HepG2 (cell line): Measurements from ENCODE around the gene RBM19. TPM values are rescaled to one million over a fixed set of nuclear protein-coding genes. Genes with fewer than 3 reads are reported as not detected.

Source experiments
- ATAC-seq: fragments of 200-7000 bp; cut with Tn5 transposase; 3 replicates; pipeline ENCODE4 v1.9.1; 2020; ENCODE audit warnings: mild to moderate bottlenecking, moderate library complexity
- BruUV-seq: library from RNA; stranded (reverse); fragments of 400-500 nt; replicated peaks from 2 replicates; lab custom pipeline; 2021; lab: Mats Ljungman, UMichigan
- CTCF ChIA-PET: fragments of 300-600 bp; formaldehyde crosslinking; extraction: SDS; loops from one replicate; lab custom pipeline; 2021; ENCODE audit warnings: low total read pairs, inconsistent platforms, low intra/inter-chr PET ratio; lab: Yijun Ruan, JAX
- POLR2A ChIA-PET: fragments of 350-600 bp; sonication (Branson Sonifier 250); formaldehyde crosslinking; loops from one replicate; lab custom pipeline; 2020; ENCODE audit warnings: antibody characterized with exemption, inconsistent platforms; lab: Yijun Ruan, JAX
- DNase-seq: peaks from one replicate; pipeline ENCODE4 v3.0.0-alpha.2; 2015; ENCODE audit warnings: low spot score
- FAIRE-seq: peaks from 3 replicates; lab custom pipeline; 2011; peaks lifted over from hg19 to GRCh38; lab: Jason Lieb, UNC
- H2AFZ ChIP-seq: one replicate; pipeline ENCODE4 v1.6.1; 2011; ENCODE audit warnings: low read length, inconsistent platforms
- H3K27ac ChIP-seq: fragments of 300-600 bp; 3 replicates; pipeline ENCODE4 v1.8.0; 2011; ENCODE audit warnings: mixed run types, mild to moderate bottlenecking, mixed read lengths, low read length, inconsistent platforms; ENCODE audit not compliant: insufficient read depth; ENCODE audit errors: extremely low read length
- H3K27me3 ChIP-seq, 2 experiments: fragments of 200-600 bp in 1 of 2; 2 replicates in 1 of 2; 3 replicates in 1 of 2; pipeline versions ENCODE4 v1.6.0 to v1.8.0; 2011; ENCODE audit warnings: low read length in 2 of 2, mild to moderate bottlenecking in 2 of 2, moderate library complexity in 2 of 2, inconsistent platforms in 1 of 2; ENCODE audit not compliant: insufficient read depth in 2 of 2, control insufficient read depth in 1 of 2
- H3K36me3 ChIP-seq, 2 experiments: fragments of 200-600 bp in 1 of 2; replicated peaks in 1 of 2; 2 replicates in 1 of 2; 3 replicates in 1 of 2; pipeline versions ENCODE4 v1.5.1 to v1.8.0; 2011; ENCODE audit warnings: low read length in 2 of 2, inconsistent platforms in 1 of 2; ENCODE audit not compliant: insufficient read depth in 2 of 2, control insufficient read depth in 1 of 2
- H3K4me1 ChIP-seq: 2 replicates; pipeline ENCODE4 v1.5.1; 2012; ENCODE audit warnings: low read length, inconsistent platforms; ENCODE audit not compliant: insufficient read depth
- H3K4me2 ChIP-seq: 2 replicates; pipeline ENCODE4 v1.6.0; 2011; ENCODE audit warnings: low read depth, low read length, inconsistent platforms
- H3K4me3 ChIP-seq, 3 experiments: fragments of 200-600 bp in 1 of 3; sonication (generic), shearing (Covaris generic) in 1 of 3; replicated peaks in 1 of 3; 2 replicates each; pipeline ENCODE4 v1.5.1; 2011 to 2016; ENCODE audit warnings: low read length in 3 of 3, inconsistent platforms in 2 of 3, low read depth in 2 of 3, mild to moderate bottlenecking in 2 of 3, control low read depth in 1 of 3, mixed read lengths in 1 of 3; ENCODE audit not compliant: insufficient read depth in 1 of 3
- H3K79me2 ChIP-seq: one replicate; pipeline ENCODE4 v1.6.1; 2011; ENCODE audit warnings: low read length, inconsistent platforms; ENCODE audit not compliant: insufficient read depth
- H3K9ac ChIP-seq: 2 replicates; pipeline ENCODE4 v1.6.0; 2011; ENCODE audit warnings: mild to moderate bottlenecking, low read depth, low read length, inconsistent platforms; ENCODE audit not compliant: insufficient read depth
- H3K9me3 ChIP-seq: 2 replicates; pipeline ENCODE4 v1.5.1; 2012; ENCODE audit warnings: mild to moderate bottlenecking, low read length
- H4K20me1 ChIP-seq: 2 replicates; pipeline ENCODE4 v1.6.0; 2011; ENCODE audit warnings: inconsistent platforms, mild to moderate bottlenecking, low read length, moderate library complexity; ENCODE audit not compliant: insufficient read depth
- ARHGAP35 ChIP-seq: sonication (generic); formaldehyde crosslinking; IDR thresholded peaks from 2 replicates; pipeline ENCODE4 v1.9.0; 2022; ENCODE audit warnings: mild to moderate bottlenecking, inconsistent platforms, moderate library complexity, missing genetic modification reagents, borderline replicate concordance
- GFI1 ChIP-seq: sonication (generic); formaldehyde crosslinking; IDR thresholded peaks from 2 replicates; pipeline ENCODE4 v1.5.0; 2020; ENCODE audit warnings: missing genetic modification reagents, mild to moderate bottlenecking, borderline replicate concordance
- HOXA5 ChIP-seq: sonication (generic); formaldehyde crosslinking; IDR thresholded peaks from 2 replicates; pipeline ENCODE4 v1.4.0; 2020; ENCODE audit warnings: missing genetic modification reagents
- MIER2 ChIP-seq: IDR thresholded peaks from 2 replicates; pipeline ENCODE4 v1.6.1; 2016; ENCODE audit warnings: missing biosample characterization, missing genetic modification reagents
- NCOR1 ChIP-seq: fragments of 200-600 bp; sonication (generic); IDR thresholded peaks from 2 replicates; pipeline ENCODE4 v1.7.0; 2017; ENCODE audit warnings: antibody characterized with exemption, low read length, borderline replicate concordance
- NFKBIZ ChIP-seq: IDR thresholded peaks from 2 replicates; pipeline ENCODE4 v1.6.1; 2018; ENCODE audit warnings: missing genetic modification reagents, missing compliant biosample characterization
- RARA ChIP-seq: IDR thresholded peaks from 2 replicates; pipeline ENCODE4 v1.6.1; 2016; ENCODE audit warnings: missing genetic modification reagents, missing compliant biosample characterization
- SAP130 ChIP-seq: IDR thresholded peaks from 2 replicates; pipeline ENCODE4 v1.6.1; 2016; ENCODE audit warnings: low read depth
- SETDB1 ChIP-seq: sonication (generic); formaldehyde crosslinking; IDR thresholded peaks from 2 replicates; pipeline ENCODE4 v1.5.1; 2020; ENCODE audit warnings: missing genetic modification reagents, mild to moderate bottlenecking, borderline replicate concordance
- WIZ ChIP-seq: sonication (generic); formaldehyde crosslinking; IDR thresholded peaks from 2 replicates; pipeline ENCODE4 v1.5.1; 2020; ENCODE audit warnings: mild to moderate bottlenecking, missing genetic modification reagents
- ZBTB7B ChIP-seq: sonication (generic); formaldehyde crosslinking; IDR thresholded peaks from 2 replicates; pipeline ENCODE4 v1.4.0; 2020; ENCODE audit warnings: missing genetic modification reagents
- ZC3H13 ChIP-seq: sonication (generic); formaldehyde crosslinking; IDR thresholded peaks from 2 replicates; pipeline ENCODE4 v1.8.1; 2023; ENCODE audit warnings: mild to moderate bottlenecking, missing genetic modification reagents, moderate library complexity
- WGBS: methylation state at CpG from one replicate; pipeline ENCODE4 v1.1.6; 2017; ENCODE audit warnings: low lambda C conversion rate; 5-methylcytosine and 5-hydroxymethylcytosine counted together
- in situ Hi-C: cut with HindIII; loops from 2 replicates; pipeline ENCODE4 v1.10.0; 2017; ENCODE audit warnings: low pct_unique_long_range_greater_than_20kb; ENCODE audit not compliant: extremely low pct_ligation_motif_present
- intact Hi-C: fragments of 100-400 bp; cut with micrococcal nuclease; formaldehyde crosslinking; loops from one replicate; pipeline ENCODE4 v1.10.0; 2022; ENCODE audit not compliant: unreplicated experiment
- polyA plus RNA-seq, 8 experiments: library from polyadenylated mRNA; depleted of rRNA in 3 of 8; stranded (reverse) in 7 of 8; unstranded in 1 of 8; fragments of >200 nt; fragmentation: Illumina TruSeq in 4 of 8; extraction: Trizol in 4 of 8; gene quantifications; 2 replicates each; pipeline versions ENCODE4 v1.2.1 to v1.2.3, GENCODE V29; 2011 to 2016; ENCODE audit warnings: low read depth in 4 of 8, missing spikeins in 1 of 8, mixed read lengths in 1 of 8; ENCODE audit not compliant: insufficient read depth in 1 of 8
- total RNA-seq, 5 experiments: library from RNA; depleted of rRNA; stranded (reverse); fragments of >200 nt; fragmentation: Illumina TruSeq; extraction: Trizol; gene quantifications; 2 replicates each; pipeline ENCODE4 v1.2.3, GENCODE V29; 2016; ENCODE audit warnings: low read depth in 1 of 5
- TF ChIP-seq, protein P1 (sequence below): sonication (generic); formaldehyde crosslinking; IDR thresholded peaks from 2 replicates; pipeline ENCODE4 v1.5.0; 2020; ENCODE audit warnings: missing genetic modification reagents
- TF ChIP-seq, protein P2 (sequence below): IDR thresholded peaks from 2 replicates; pipeline ENCODE4 v1.6.1; 2016; ENCODE audit warnings: low read depth, borderline replicate concordance
- TF ChIP-seq, protein P3 (sequence below): sonication (generic); formaldehyde crosslinking; IDR thresholded peaks from 2 replicates; pipeline ENCODE4 v1.4.0; 2020; ENCODE audit warnings: mild to moderate bottlenecking, missing genetic modification reagents
- TF ChIP-seq, protein P4 (sequence below): sonication (generic); formaldehyde crosslinking; IDR thresholded peaks from 2 replicates; pipeline ENCODE4 v1.5.1; 2020; ENCODE audit warnings: mild to moderate bottlenecking, missing genetic modification reagents, borderline replicate concordance

Gene RBM19
- total and polyA plus RNA-seq, 2 of the 13 experiments (the other 11 are each of a cell fraction or from before 2014, with no cell fraction given): 19.3 to 32.2 TPM

DNA sequence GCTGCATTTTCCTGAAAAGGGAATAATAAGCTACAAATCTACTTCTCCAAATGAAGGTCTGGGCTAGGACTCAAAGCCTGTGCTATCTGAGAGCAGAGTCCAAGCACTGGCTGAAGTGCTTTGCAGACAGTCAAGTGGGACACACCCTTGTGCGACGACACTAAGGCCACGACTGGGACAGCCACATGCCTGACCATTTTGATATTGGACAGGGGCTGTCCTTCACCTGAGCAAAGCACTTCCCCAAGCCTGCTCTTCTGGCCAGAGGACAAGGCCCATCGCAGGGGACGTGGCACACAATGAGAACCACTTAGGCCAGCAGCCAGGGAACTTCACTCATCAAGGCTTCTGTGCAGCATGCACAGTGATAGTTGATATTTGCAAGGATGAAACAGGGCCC, 71.4 kb downstream of the RBM19 start:
- Histone ChIP-seq H3K4me2 (no peak overlapping the region), H3K27ac (no peak overlapping the region), H3K79me2 (no peaks in the 10 kb centered on the region), H3K27me3 (no peaks in the 10 kb centered on the region), H3K4me3 (no peak overlapping the region), H3K36me3 (peaks cover 2 to 23% of the 10 kb centered on the region in 2 experiments; a peak in 4 of 5 replicates), H3K9ac (no peak overlapping the region), H4K20me1 (no peaks in the 10 kb centered on the region; the same call in 1 of the 2 replicates), H2AFZ (no peak overlapping the region), H3K4me1 (no peaks in the 10 kb centered on the region), H3K9me3 (no peaks in the 10 kb centered on the region)
- DNase-seq (no peak), FAIRE-seq (no peak), ATAC-seq (no peak)
- intact Hi-C loops: no loop called here
- CTCF ChIA-PET: no interaction called here
- no TSS peak for BruUV-seq
- TF ChIP-seq, protein P1, sequence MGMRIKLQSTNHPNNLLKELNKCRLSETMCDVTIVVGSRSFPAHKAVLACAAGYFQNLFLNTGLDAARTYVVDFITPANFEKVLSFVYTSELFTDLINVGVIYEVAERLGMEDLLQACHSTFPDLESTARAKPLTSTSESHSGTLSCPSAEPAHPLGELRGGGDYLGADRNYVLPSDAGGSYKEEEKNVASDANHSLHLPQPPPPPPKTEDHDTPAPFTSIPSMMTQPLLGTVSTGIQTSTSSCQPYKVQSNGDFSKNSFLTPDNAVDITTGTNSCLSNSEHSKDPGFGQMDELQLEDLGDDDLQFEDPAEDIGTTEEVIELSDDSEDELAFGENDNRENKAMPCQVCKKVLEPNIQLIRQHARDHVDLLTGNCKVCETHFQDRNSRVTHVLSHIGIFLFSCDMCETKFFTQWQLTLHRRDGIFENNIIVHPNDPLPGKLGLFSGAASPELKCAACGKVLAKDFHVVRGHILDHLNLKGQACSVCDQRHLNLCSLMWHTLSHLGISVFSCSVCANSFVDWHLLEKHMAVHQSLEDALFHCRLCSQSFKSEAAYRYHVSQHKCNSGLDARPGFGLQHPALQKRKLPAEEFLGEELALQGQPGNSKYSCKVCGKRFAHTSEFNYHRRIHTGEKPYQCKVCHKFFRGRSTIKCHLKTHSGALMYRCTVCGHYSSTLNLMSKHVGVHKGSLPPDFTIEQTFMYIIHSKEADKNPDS (CRISPR knock-in tag): no peak
- TF ChIP-seq GFI1 (CRISPR knock-in tag): no peak
- no peak for TF ChIP-seq NFKBIZ
- no peak for TF ChIP-seq WIZ (CRISPR knock-in tag)
- TF ChIP-seq, protein P2, sequence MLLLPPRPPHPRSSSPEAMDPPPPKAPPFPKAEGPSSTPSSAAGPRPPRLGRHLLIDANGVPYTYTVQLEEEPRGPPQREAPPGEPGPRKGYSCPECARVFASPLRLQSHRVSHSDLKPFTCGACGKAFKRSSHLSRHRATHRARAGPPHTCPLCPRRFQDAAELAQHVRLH (CRISPR knock-in tag): no peak
- no peak for TF ChIP-seq SETDB1
- TF ChIP-seq MIER2 (CRISPR knock-in tag): no peak
- TF ChIP-seq, protein P3, sequence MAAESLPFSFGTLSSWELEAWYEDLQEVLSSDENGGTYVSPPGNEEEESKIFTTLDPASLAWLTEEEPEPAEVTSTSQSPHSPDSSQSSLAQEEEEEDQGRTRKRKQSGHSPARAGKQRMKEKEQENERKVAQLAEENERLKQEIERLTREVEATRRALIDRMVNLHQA (CRISPR knock-in tag): no peak
- TF ChIP-seq RARA (CRISPR knock-in tag): no peak
- TF ChIP-seq ZC3H13: no peak
- TF ChIP-seq SAP130: no peak
- TF ChIP-seq, protein P4, sequence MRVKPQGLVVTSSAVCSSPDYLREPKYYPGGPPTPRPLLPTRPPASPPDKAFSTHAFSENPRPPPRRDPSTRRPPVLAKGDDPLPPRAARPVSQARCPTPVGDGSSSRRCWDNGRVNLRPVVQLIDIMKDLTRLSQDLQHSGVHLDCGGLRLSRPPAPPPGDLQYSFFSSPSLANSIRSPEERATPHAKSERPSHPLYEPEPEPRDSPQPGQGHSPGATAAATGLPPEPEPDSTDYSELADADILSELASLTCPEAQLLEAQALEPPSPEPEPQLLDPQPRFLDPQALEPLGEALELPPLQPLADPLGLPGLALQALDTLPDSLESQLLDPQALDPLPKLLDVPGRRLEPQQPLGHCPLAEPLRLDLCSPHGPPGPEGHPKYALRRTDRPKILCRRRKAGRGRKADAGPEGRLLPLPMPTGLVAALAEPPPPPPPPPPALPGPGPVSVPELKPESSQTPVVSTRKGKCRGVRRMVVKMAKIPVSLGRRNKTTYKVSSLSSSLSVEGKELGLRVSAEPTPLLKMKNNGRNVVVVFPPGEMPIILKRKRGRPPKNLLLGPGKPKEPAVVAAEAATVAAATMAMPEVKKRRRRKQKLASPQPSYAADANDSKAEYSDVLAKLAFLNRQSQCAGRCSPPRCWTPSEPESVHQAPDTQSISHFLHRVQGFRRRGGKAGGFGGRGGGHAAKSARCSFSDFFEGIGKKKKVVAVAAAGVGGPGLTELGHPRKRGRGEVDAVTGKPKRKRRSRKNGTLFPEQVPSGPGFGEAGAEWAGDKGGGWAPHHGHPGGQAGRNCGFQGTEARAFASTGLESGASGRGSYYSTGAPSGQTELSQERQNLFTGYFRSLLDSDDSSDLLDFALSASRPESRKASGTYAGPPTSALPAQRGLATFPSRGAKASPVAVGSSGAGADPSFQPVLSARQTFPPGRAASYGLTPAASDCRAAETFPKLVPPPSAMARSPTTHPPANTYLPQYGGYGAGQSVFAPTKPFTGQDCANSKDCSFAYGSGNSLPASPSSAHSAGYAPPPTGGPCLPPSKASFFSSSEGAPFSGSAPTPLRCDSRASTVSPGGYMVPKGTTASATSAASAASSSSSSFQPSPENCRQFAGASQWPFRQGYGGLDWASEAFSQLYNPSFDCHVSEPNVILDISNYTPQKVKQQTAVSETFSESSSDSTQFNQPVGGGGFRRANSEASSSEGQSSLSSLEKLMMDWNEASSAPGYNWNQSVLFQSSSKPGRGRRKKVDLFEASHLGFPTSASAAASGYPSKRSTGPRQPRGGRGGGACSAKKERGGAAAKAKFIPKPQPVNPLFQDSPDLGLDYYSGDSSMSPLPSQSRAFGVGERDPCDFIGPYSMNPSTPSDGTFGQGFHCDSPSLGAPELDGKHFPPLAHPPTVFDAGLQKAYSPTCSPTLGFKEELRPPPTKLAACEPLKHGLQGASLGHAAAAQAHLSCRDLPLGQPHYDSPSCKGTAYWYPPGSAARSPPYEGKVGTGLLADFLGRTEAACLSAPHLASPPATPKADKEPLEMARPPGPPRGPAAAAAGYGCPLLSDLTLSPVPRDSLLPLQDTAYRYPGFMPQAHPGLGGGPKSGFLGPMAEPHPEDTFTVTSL (CRISPR knock-in tag): no peak
- no peak for TF ChIP-seq ARHGAP35 (CRISPR knock-in tag)
- no peak for TF ChIP-seq NCOR1
- TF ChIP-seq HOXA5 (CRISPR knock-in tag): no peak
- no peak for TF ChIP-seq ZBTB7B (CRISPR knock-in tag)
- in situ Hi-C loops: no loop called here
- POLR2A ChIA-PET: no interaction called here
- 100% methylated on average over 3 of the region's 5 CpGs for WGBS
